HEK293 (cell line): ENCODE results near the gene FCN3.

Source experiments
- CTCF ChIA-PET: fragments of 350-600 bp; formaldehyde crosslinking; extraction: SDS; loops from one replicate; lab custom pipeline; 2021; ENCODE audit warnings: antibody characterized with exemption; lab: Yijun Ruan, JAX
- POLR2A ChIA-PET: fragments of 300-600 bp; formaldehyde crosslinking; extraction: SDS; loops from one replicate; lab custom pipeline; 2020; ENCODE audit warnings: antibody characterized with exemption, inconsistent platforms; lab: Yijun Ruan, JAX
- H3K27ac ChIP-seq: fragments of 200-500 bp; sonication (Bioruptor generic); 2 replicates; pipeline ENCODE4 v1.5.1; 2014; ENCODE audit warnings: low read depth, low read length, control low read depth, inconsistent platforms; ENCODE audit errors: extremely low read depth
- H3K36me3 ChIP-seq, 2 experiments: fragments of 200-500 bp in 1 of 2; sonication (Bioruptor generic) in 1 of 2; 1 replicate in 1 of 2; 2 replicates in 1 of 2; pipeline ENCODE4 v1.5.1; 2014 to 2017; ENCODE audit warnings: inconsistent platforms in 2 of 2, low read length in 2 of 2; ENCODE audit not compliant: control insufficient read depth in 2 of 2, insufficient read depth in 1 of 2
- H3K4me1 ChIP-seq: fragments of 200-500 bp; sonication (Bioruptor generic); 2 replicates; pipeline ENCODE4 v1.5.1; 2014; ENCODE audit warnings: mild to moderate bottlenecking, low read length, inconsistent platforms; ENCODE audit not compliant: control insufficient read depth, insufficient read depth
- H3K4me3 ChIP-seq: 2 replicates; pipeline ENCODE4 v1.5.1; 2011; ENCODE audit warnings: low read depth, mild to moderate bottlenecking, control low read depth, low read length, moderate library complexity
- H3K9me3 ChIP-seq: fragments of 200-500 bp; sonication (Bioruptor generic); 2 replicates; pipeline ENCODE4 v1.5.1; 2014; ENCODE audit warnings: low read depth, low read length, inconsistent platforms; ENCODE audit not compliant: control insufficient read depth, insufficient read depth
- BCL11A ChIP-seq: fragments of 450-650 bp; formaldehyde crosslinking; IDR thresholded peaks from 2 replicates; pipeline ENCODE4 v1.5.1; 2016; ENCODE audit warnings: low read depth, missing biosample characterization, missing genetic modification characterization
- BCL11B ChIP-seq: fragments of 450-650 bp; formaldehyde crosslinking; IDR thresholded peaks from 2 replicates; pipeline ENCODE4 v1.5.1; 2016; ENCODE audit warnings: low read depth, missing biosample characterization, missing genetic modification characterization
- HOXA7 ChIP-seq: sonication (generic); formaldehyde crosslinking; IDR thresholded peaks from 2 replicates; pipeline ENCODE4 v1.8.1; 2022; ENCODE audit warnings: missing genetic modification reagents, borderline replicate concordance
- ZFHX2 ChIP-seq: fragments of 450-650 bp; formaldehyde crosslinking; conservative IDR thresholded peaks from 2 replicates; pipeline ENCODE4 v1.5.1; 2016; ENCODE audit warnings: missing biosample characterization, missing genetic modification characterization
- ZFP41 ChIP-seq: fragments of 450-650 bp; formaldehyde crosslinking; IDR thresholded peaks from 2 replicates; pipeline ENCODE4 v1.5.1; 2016; ENCODE audit warnings: missing biosample characterization, missing genetic modification characterization, borderline replicate concordance
- ZFP69B ChIP-seq: fragments of 450-650 bp; formaldehyde crosslinking; IDR thresholded peaks from 2 replicates; pipeline ENCODE4 v1.5.1; 2016; ENCODE audit warnings: missing biosample characterization, missing genetic modification characterization
- ZNF221 ChIP-seq: fragments of 450-650 bp; formaldehyde crosslinking; IDR thresholded peaks from 2 replicates; pipeline ENCODE4 v1.5.1; 2017; ENCODE audit warnings: missing biosample characterization, missing genetic modification characterization, borderline replicate concordance
- ZNF292 ChIP-seq: fragments of 450-650 bp; formaldehyde crosslinking; IDR thresholded peaks from 2 replicates; pipeline ENCODE4 v1.5.1; 2016; ENCODE audit warnings: low read depth, missing biosample characterization, missing genetic modification characterization, borderline replicate concordance
- ZNF423 ChIP-seq: fragments of 450-650 bp; formaldehyde crosslinking; IDR thresholded peaks from 2 replicates; pipeline ENCODE4 v1.5.1; 2016; ENCODE audit warnings: missing biosample characterization, missing genetic modification characterization
- ZNF433 ChIP-seq: fragments of 450-650 bp; formaldehyde crosslinking; IDR thresholded peaks from 2 replicates; pipeline ENCODE4 v1.5.1; 2016; ENCODE audit warnings: missing biosample characterization, missing genetic modification characterization, low read depth
- ZNF571 ChIP-seq: fragments of 450-650 bp; formaldehyde crosslinking; IDR thresholded peaks from 2 replicates; pipeline ENCODE4 v1.5.0; 2017; ENCODE audit warnings: missing biosample characterization, missing genetic modification characterization
- ZNF585B ChIP-seq: fragments of 450-650 bp; formaldehyde crosslinking; IDR thresholded peaks from 2 replicates; pipeline ENCODE4 v1.5.1; 2016; ENCODE audit warnings: missing biosample characterization, missing genetic modification characterization
- ZNF600 ChIP-seq: fragments of 450-650 bp; formaldehyde crosslinking; IDR thresholded peaks from 2 replicates; pipeline ENCODE4 v1.5.1; 2016; ENCODE audit warnings: missing biosample characterization, missing genetic modification characterization
- ZNF768 ChIP-seq: fragments of 450-650 bp; formaldehyde crosslinking; IDR thresholded peaks from 2 replicates; pipeline ENCODE4 v1.5.1; 2018; ENCODE audit warnings: missing biosample characterization, mild to moderate bottlenecking, missing genetic modification characterization
- ZNF777 ChIP-seq: fragments of 450-650 bp; formaldehyde crosslinking; IDR thresholded peaks from 2 replicates; pipeline ENCODE4 v1.5.1; 2017; ENCODE audit warnings: missing biosample characterization, missing genetic modification characterization, borderline replicate concordance
- ZNF791 ChIP-seq: fragments of 450-650 bp; formaldehyde crosslinking; IDR thresholded peaks from 2 replicates; pipeline ENCODE4 v1.5.1; 2016; ENCODE audit warnings: missing biosample characterization, missing genetic modification characterization
- ZNF792 ChIP-seq: fragments of 450-650 bp; formaldehyde crosslinking; IDR thresholded peaks from 2 replicates; pipeline ENCODE4 v1.5.1; 2016; ENCODE audit warnings: missing biosample characterization, missing genetic modification characterization
- ZNF843 ChIP-seq: fragments of 450-650 bp; formaldehyde crosslinking; IDR thresholded peaks from 2 replicates; pipeline ENCODE4 v1.5.1; 2016; ENCODE audit warnings: missing biosample characterization, missing genetic modification characterization
- TF ChIP-seq, protein P1 (sequence below): fragments of 450-650 bp; formaldehyde crosslinking; IDR thresholded peaks from 2 replicates; pipeline ENCODE4 v1.5.1; 2017; ENCODE audit warnings: missing biosample characterization, missing genetic modification characterization
- TF ChIP-seq, protein P2 (sequence below): fragments of 450-650 bp; formaldehyde crosslinking; IDR thresholded peaks from 2 replicates; pipeline ENCODE4 v1.5.1; 2016; ENCODE audit warnings: missing biosample characterization, missing genetic modification characterization
- TF ChIP-seq, protein P3 (sequence below): fragments of 450-650 bp; IDR thresholded peaks from 2 replicates; pipeline ENCODE4 v1.5.1; 2018; ENCODE audit warnings: missing biosample characterization, mild to moderate bottlenecking, missing genetic modification characterization

Gene FCN3

DNA sequence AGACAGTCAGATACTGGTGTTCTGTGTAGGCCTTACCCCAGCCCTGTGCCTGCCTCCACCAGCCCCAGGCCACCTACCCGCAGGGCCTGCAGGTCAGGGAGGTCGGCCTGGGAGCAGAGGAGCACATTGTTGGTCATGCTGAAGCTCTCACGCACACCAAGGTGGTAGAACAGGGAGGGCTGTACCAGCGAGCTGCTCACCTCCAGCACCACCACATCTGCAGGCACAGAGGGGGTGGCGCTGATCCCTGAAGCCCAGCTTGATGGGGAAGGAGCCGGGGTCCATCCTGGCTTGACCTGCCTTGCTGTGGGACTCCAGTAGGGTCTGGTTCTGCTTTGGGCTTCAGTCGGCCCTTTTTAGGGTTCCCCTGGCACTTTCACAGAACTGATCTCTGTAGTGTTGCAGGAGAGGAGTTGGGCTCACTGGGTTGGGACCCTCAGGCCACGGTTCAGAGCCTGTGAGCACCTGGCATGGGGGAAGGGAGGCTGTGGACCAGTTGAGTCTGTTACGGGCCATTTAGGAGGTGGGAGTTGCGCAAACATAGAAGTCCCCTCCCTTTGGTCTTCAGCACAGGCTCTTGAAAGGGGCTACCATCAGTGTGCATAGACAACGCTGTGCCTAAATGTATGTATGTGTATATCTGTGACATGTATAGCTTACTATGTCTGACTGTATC, 9.8 kb downstream of the FCN3 start:
- ChIA-PET POLR2A (interaction anchor here (0.8 to 2.6 kb wide), 17 partner anchors 8 to 1217 kb away, joined by 3 to 23 read pairs (median 5); partner anchors contain the start of genes CD164L2, SLC9A1 and SYTL1), CTCF (interaction anchor here (0.7 to 5.1 kb wide), 15 partner anchors 10 to 319 kb away, joined by 3 to 84 read pairs (median 4); no protein-coding TSS in a partner anchor)
- H3K4me3 ChIP-seq: no peak overlapping the region; the same call in 1 of the 2 replicates

DNA sequence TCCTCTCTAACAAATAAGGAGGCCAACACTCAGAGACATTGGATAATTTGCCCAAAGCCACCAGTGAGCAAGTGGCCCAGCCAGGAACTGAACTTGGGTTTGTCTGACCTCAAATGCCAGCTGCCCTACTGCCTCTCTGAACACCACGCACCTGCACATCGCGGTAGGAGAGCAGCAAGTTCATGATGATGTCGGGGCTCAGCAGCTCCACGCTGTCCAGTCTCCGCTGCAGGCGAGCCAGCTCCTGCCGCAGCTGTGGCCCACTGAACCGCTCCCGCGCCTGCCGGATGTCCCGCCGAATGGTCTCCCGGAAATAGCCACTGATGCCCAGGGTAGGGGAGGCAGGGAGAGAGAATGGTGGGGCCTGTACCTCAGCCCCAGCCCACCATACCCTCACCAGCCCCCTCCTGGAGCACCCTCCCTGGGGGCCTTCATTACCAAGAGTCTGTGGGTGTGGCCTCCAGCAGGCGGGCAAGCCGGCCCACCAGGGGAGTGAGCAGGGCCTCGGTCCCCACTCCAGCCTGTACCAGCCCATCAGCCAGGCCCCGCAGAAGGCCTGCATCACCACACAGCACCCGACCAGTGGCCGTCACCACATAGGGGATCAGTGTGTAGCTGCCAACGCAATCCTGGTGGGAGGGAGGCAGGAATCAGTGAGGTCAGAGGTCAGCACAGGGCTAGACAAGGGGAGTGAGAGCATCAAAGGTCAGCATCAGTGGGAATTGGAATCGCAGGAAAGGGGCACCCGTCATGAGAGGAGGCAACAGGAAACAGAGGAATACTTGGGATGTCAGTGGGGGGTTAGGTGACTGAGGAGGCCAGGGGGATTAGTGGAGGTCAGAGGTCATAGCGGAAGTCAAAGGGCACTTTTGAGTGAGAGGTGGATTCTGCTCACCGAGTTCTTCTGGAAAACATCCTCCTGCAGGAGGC, 10.6 kb downstream of the FCN3 start:
- Histone ChIP-seq H3K27ac (no peak overlapping the region), H3K36me3 (peaks cover 0 to 36% of the 10 kb centered on the region in 2 experiments; a peak in 1 of 3 replicates), H3K4me1 (peaks cover 2% of the 10 kb centered on the region; the same call in 1 of the 2 replicates), H3K9me3 (no peaks in the 10 kb centered on the region), H3K4me3 (no peak overlapping the region)
- TF ChIP-seq ZNF777 (tag by site-specific recombination): no peak
- no peak for TF ChIP-seq ZNF292
- TF ChIP-seq ZNF768 (tag by site-specific recombination): no peak
- TF ChIP-seq ZNF843 (tag by site-specific recombination): no peak
- TF ChIP-seq HOXA7 (CRISPR knock-in tag): no peak
- TF ChIP-seq ZFHX2 (tag by site-specific recombination): no peak
- TF ChIP-seq BCL11B: peak; percentile 100
- TF ChIP-seq ZNF791 (tag by site-specific recombination): no peak
- no peak for TF ChIP-seq ZNF433 (tag by site-specific recombination)
- TF ChIP-seq ZNF585B (tag by site-specific recombination): no peak
- no peak for TF ChIP-seq ZNF423 (tag by site-specific recombination)
- TF ChIP-seq ZNF221 (tag by site-specific recombination): no peak
- peak; percentile 99 for TF ChIP-seq BCL11A (tag by site-specific recombination)
- no peak for TF ChIP-seq ZNF571 (tag by site-specific recombination)
- TF ChIP-seq ZNF600 (tag by site-specific recombination): no peak
- TF ChIP-seq, protein P1, sequence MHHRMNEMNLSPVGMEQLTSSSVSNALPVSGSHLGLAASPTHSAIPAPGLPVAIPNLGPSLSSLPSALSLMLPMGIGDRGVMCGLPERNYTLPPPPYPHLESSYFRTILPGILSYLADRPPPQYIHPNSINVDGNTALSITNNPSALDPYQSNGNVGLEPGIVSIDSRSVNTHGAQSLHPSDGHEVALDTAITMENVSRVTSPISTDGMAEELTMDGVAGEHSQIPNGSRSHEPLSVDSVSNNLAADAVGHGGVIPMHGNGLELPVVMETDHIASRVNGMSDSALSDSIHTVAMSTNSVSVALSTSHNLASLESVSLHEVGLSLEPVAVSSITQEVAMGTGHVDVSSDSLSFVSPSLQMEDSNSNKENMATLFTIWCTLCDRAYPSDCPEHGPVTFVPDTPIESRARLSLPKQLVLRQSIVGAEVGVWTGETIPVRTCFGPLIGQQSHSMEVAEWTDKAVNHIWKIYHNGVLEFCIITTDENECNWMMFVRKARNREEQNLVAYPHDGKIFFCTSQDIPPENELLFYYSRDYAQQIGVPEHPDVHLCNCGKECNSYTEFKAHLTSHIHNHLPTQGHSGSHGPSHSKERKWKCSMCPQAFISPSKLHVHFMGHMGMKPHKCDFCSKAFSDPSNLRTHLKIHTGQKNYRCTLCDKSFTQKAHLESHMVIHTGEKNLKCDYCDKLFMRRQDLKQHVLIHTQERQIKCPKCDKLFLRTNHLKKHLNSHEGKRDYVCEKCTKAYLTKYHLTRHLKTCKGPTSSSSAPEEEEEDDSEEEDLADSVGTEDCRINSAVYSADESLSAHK (tag by site-specific recombination): no peak
- CTCF ChIA-PET: interaction anchor here (0.7 to 5.1 kb wide), 4 partner anchors 9 to 318 kb away, joined by 3 to 84 read pairs (median 14); no protein-coding TSS in a partner anchor
- POLR2A ChIA-PET: no interaction called here

More for the DNA sequence above, 9.8 kb downstream of the FCN3 start:
- H3K36me3 ChIP-seq: peaks cover 0 to 34% of the 10 kb centered on the region in 2 experiments; a peak in 1 of 3 replicates
- H3K27ac ChIP-seq: no peak overlapping the region
- peaks cover 2% of the 10 kb centered on the region; the same call in 1 of the 2 replicates for H3K4me1 ChIP-seq
- no peaks in the 10 kb centered on the region for H3K9me3 ChIP-seq
- TF ChIP-seq ZNF792 (no peak), BCL11B (0 out of 2 replicates have a peak, but pooled peaks have one; percentile 17)

DNA sequence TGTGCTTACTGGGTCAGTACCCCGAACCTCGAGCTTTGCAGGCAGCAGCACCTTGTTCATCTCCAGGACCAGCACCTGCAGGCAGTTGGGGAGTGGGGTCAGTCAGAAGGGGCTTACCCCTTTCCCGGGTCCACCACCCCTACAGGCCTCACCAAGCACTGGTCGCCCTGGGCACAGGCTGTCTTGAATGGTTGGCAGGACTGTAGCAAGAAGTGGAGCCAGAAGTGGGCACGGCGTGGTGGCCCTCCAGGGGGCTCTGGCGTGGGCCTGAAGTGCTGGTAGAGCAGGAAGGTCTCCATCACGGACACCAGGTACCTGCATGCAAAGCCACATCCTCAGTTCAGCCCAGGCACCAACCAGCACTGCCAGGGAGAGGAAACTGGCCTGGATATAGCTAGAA, 13.1 kb downstream of the FCN3 start:
- no peaks in the 10 kb centered on the region for H3K4me1 ChIP-seq
- ChIA-PET CTCF (interaction anchor here (0.8 to 1.3 kb wide), 4 partner anchors 26 to 41 kb away, joined by 3 to 5 read pairs (median 4); no protein-coding TSS in a partner anchor), POLR2A (no interaction called here)
- H3K36me3 ChIP-seq: peaks cover 0 to 45% of the 10 kb centered on the region in 2 experiments; a peak in 1 of 3 replicates
- H3K9me3 ChIP-seq: no peaks in the 10 kb centered on the region
- H3K4me3 ChIP-seq: no peak overlapping the region
- H3K27ac ChIP-seq: no peak overlapping the region
- no peak for TF ChIP-seq ZNF600 (tag by site-specific recombination)
- TF ChIP-seq, protein P2, sequence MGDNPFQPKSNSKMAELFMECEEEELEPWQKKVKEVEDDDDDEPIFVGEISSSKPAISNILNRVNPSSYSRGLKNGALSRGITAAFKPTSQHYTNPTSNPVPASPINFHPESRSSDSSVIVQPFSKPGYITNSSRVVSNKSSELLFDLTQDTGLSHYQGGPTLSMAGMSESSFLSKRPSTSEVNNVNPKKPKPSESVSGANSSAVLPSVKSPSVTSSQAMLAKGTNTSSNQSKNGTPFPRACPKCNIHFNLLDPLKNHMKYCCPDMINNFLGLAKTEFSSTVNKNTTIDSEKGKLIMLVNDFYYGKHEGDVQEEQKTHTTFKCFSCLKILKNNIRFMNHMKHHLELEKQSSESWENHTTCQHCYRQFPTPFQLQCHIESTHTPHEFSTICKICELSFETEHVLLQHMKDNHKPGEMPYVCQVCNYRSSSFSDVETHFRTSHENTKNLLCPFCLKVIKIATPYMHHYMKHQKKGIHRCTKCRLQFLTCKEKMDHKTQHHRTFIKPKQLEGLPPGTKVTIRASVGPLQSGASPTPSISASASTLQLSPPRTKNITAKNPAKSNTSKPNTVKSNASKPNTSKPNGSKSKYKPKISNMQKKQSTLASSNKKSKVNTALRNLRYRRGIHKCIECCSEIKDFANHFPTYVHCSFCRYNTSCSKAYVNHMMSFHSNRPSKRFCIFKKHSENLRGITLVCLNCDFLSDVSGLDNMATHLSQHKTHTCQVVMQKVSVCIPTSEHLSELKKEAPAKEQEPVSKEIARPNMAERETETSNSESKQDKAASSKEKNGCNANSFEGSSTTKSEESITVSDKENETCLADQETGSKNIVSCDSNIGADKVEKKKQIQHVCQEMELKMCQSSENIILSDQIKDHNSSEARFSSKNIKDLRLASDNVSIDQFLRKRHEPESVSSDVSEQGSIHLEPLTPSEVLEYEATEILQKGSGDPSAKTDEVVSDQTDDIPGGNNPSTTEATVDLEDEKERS: no peak
- no peak for TF ChIP-seq ZFP41 (tag by site-specific recombination)
- TF ChIP-seq, protein P3, sequence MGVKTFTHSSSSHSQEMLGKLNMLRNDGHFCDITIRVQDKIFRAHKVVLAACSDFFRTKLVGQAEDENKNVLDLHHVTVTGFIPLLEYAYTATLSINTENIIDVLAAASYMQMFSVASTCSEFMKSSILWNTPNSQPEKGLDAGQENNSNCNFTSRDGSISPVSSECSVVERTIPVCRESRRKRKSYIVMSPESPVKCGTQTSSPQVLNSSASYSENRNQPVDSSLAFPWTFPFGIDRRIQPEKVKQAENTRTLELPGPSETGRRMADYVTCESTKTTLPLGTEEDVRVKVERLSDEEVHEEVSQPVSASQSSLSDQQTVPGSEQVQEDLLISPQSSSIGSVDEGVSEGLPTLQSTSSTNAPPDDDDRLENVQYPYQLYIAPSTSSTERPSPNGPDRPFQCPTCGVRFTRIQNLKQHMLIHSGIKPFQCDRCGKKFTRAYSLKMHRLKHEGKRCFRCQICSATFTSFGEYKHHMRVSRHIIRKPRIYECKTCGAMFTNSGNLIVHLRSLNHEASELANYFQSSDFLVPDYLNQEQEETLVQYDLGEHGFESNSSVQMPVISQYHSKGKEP (tag by site-specific recombination): no peak
- no peak for TF ChIP-seq ZFP69B (tag by site-specific recombination)
